GM12864 (cell line): ENCODE measurements around the gene CIROP.

Experiments
- DNase-seq: peaks from one replicate; pipeline ENCODE4 v3.0.0-alpha.2; 2011; ENCODE audit warnings: low read depth
- H3K4me3 ChIP-seq: 2 replicates; pipeline ENCODE4 v1.5.1; 2011; ENCODE audit warnings: mild to moderate bottlenecking, low read depth, low read length, control low read depth
- CTCF ChIP-seq: IDR thresholded peaks from 2 replicates; pipeline ENCODE4 v1.5.1; 2011; ENCODE audit warnings: low read depth, mild to moderate bottlenecking, moderate library complexity, low read length, control low read depth, inconsistent platforms; ENCODE audit errors: missing control alignments

Gene CIROP

GRCh38 chr14:23099212-23099861 is 5.5 kb downstream of the CIROP start:
- no peak for TF ChIP-seq CTCF

GRCh38 chr14:23097786-23098185 is 7.0 kb downstream of the CIROP start:
- DNase-seq, result no peak
- no peak for TF ChIP-seq CTCF
- no peak overlapping the region for H3K4me3 ChIP-seq

More at GRCh38 chr14:23099212-23099861, 5.5 kb downstream of the CIROP start:
- H3K4me3 ChIP-seq, result no peak overlapping the region
- DNase-seq, result no peak

- H3K4me3 ChIP-seq, result peak within 1 kb of the TSS; percentile 78
- no peak for TF ChIP-seq CTCF
- peak; percentile 98 for DNase-seq
Observed at GRCh38 chr14:23095196-23096108, 9.3 kb downstream of the CIROP start, which contains the start of gene C14orf119. Gene C14orf119 (plus strand): TSS chr14:23095505. CDS start chr14:23097659, 2,154 bp downstream.

- H3K4me3 ChIP-seq, result peak within 1 kb of the TSS; percentile 78
- DNase-seq, result peak; percentile 64
- TF ChIP-seq CTCF, result no peak
Observed at GRCh38 chr14:23094666-23095195, 10.1 kb downstream of the CIROP start, which contains the start of gene ACIN1. Gene ACIN1 (minus strand): TSS chr14:23095136. CDS start chr14:23095112, 24 bp downstream.

- peak; percentile 26 for TF ChIP-seq CTCF
- H3K4me3 ChIP-seq, result peak overlapping the region; percentile 78
- no peak for DNase-seq
Observed at GRCh38 chr14:23093991-23094665, 10.7 kb downstream of the CIROP start.

GRCh38 chr14:23093526-23093925 is 11.3 kb downstream of the CIROP start:
- DNase-seq, result no peak
- TF ChIP-seq CTCF, result no peak
- peak overlapping the region; percentile 78; the same call in 1 of the 2 replicates for H3K4me3 ChIP-seq
